Fibroblast of gingiva (primary cell): ENCODE results near the gene GPRC5C.

ENCODE experiments used
- DNase-seq: peaks from one replicate; pipeline ENCODE4 v3.0.0-alpha.2; 2011; ENCODE audit warnings: low read depth

GPRC5C gene

GRCh38 chr17:74407384-74407783 is 24.5 kb upstream of the GPRC5C start:
- DNase-seq = no peak

- no peak for DNase-seq
Measured at GRCh38 chr17:74408262-74408661, 23.6 kb upstream of the GPRC5C start.

- no peak for DNase-seq
Measured at GRCh38 chr17:74408815-74409214, 23.1 kb upstream of the GPRC5C start.

- no peak for DNase-seq
Measured at GRCh38 chr17:74410001-74410443, 21.9 kb upstream of the GPRC5C start.

GRCh38 chr17:74412581-74412980 is 19.3 kb upstream of the GPRC5C start:
- no peak for DNase-seq

- DNase-seq = no peak
Measured at GRCh38 chr17:74413491-74413890, 18.4 kb upstream of the GPRC5C start.

- DNase-seq = no peak
Measured at GRCh38 chr17:74414510-74414909, 17.4 kb upstream of the GPRC5C start.

GRCh38 chr17:74415608-74416396 is 16.1 kb upstream of the GPRC5C start:
- DNase-seq = no peak

GRCh38 chr17:74417178-74418045 is 14.5 kb upstream of the GPRC5C start:
- no peak for DNase-seq

GRCh38 chr17:74419928-74420411 is 11.9 kb upstream of the GPRC5C start:
- DNase-seq = no peak

- DNase-seq = no peak
Measured at GRCh38 chr17:74424117-74424516, 7.8 kb upstream of the GPRC5C start.

- no peak for DNase-seq
Measured at GRCh38 chr17:74424657-74425056, 7.2 kb upstream of the GPRC5C start.

- DNase-seq = no peak
Measured at GRCh38 chr17:74426551-74427047, 5.3 kb upstream of the GPRC5C start.

- no peak for DNase-seq
Measured at GRCh38 chr17:74427048-74427762, 4.7 kb upstream of the GPRC5C start.

GRCh38 chr17:74427763-74428153 is 4.1 kb upstream of the GPRC5C start:
- no peak for DNase-seq

- no peak for DNase-seq
Measured at GRCh38 chr17:74429604-74430384, 2.1 kb upstream of the GPRC5C start.

GRCh38 chr17:74430385-74430705 is 1.5 kb upstream of the GPRC5C start:
- DNase-seq = no peak

- no peak for DNase-seq
Measured at GRCh38 chr17:74430706-74431567, 951 bp upstream of the GPRC5C start.

GRCh38 chr17:74432424-74432690 is 469 bp downstream of the GPRC5C start:
- no peak for DNase-seq

GRCh38 chr17:74432766-74433391 is 991 bp downstream of the GPRC5C start:
- DNase-seq = no peak
